Endodermal cell (in vitro differentiated cells): Measurements from ENCODE around the gene SNCAIP. TPM values are rescaled to one million over a fixed set of nuclear protein-coding genes. Genes with fewer than 3 reads are reported as not detected.
A peak's percentile ranks its signal among the peaks of the same experiment; 100 is the strongest.

Source experiments
- DNase-seq: peaks from one replicate; pipeline ENCODE4 v3.0.0-alpha.2; 2017
- H3K27ac ChIP-seq: 2 replicates; pipeline ENCODE4 v1.5.1; 2013; ENCODE audit warnings: mild to moderate bottlenecking, low read depth, low read length, moderate library complexity
- H3K27me3 ChIP-seq: 2 replicates; pipeline ENCODE4 v1.6.1; 2013; ENCODE audit warnings: mild to moderate bottlenecking, low read length, moderate library complexity; ENCODE audit not compliant: insufficient read depth, control insufficient read depth, poor library complexity, severe bottlenecking
- H3K36me3 ChIP-seq: 2 replicates; pipeline ENCODE4 v1.7.0; 2013; ENCODE audit warnings: mild to moderate bottlenecking, low read length, moderate library complexity; ENCODE audit not compliant: control insufficient read depth, insufficient read depth
- H3K4me1 ChIP-seq: one replicate; pipeline ENCODE4 v1.7.0; 2013; ENCODE audit warnings: low read length; ENCODE audit not compliant: control insufficient read depth, insufficient read depth
- H3K4me3 ChIP-seq: 2 replicates; pipeline ENCODE4 v1.5.1; 2013; ENCODE audit warnings: mild to moderate bottlenecking, low read length, moderate library complexity
- H3K9ac ChIP-seq: 2 replicates; pipeline ENCODE4 v1.6.1; 2013; ENCODE audit warnings: mild to moderate bottlenecking, low read length, moderate library complexity; ENCODE audit not compliant: poor library complexity, severe bottlenecking; ENCODE audit errors: extremely low read depth
- H3K9me3 ChIP-seq: 2 replicates; pipeline ENCODE4 v1.6.1; 2013; ENCODE audit warnings: mild to moderate bottlenecking, low read length, moderate library complexity; ENCODE audit not compliant: control insufficient read depth
- H3K27ac Mint-ChIP-seq: 2 replicates; pipeline ENCODE4 v1.8.0; 2020; ENCODE audit warnings: mixed read lengths
- H3K27me3 Mint-ChIP-seq: 2 replicates; pipeline ENCODE4 v1.8.0; 2021; ENCODE audit warnings: mild to moderate bottlenecking, mixed read lengths; ENCODE audit not compliant: insufficient read depth
- H3K36me3 Mint-ChIP-seq: 2 replicates; pipeline ENCODE4 v1.8.0; 2020; ENCODE audit warnings: low read depth, mixed read lengths
- H3K4me1 Mint-ChIP-seq: 2 replicates; pipeline ENCODE4 v1.8.0; 2020; ENCODE audit warnings: mixed read lengths
- H3K4me3 Mint-ChIP-seq: 2 replicates; pipeline ENCODE4 v1.8.0; 2020; ENCODE audit warnings: mild to moderate bottlenecking, moderate library complexity, mixed read lengths
- H3K9me3 Mint-ChIP-seq: 2 replicates; pipeline ENCODE4 v1.8.0; 2020; ENCODE audit warnings: mild to moderate bottlenecking, mixed read lengths
- WGBS, 2 experiments: methylation state at CpG; one replicate each; pipeline versions ENCODE4 v1.1.5 to v1.1.7; 2013; ENCODE audit warnings: missing lambda C conversion rate in 2 of 2, mixed read lengths in 1 of 2; ENCODE audit not compliant: insufficient coverage in 1 of 2, insufficient read length in 1 of 2; 5-methylcytosine and 5-hydroxymethylcytosine counted together
- total RNA-seq, 2 donors: library from RNA; stranded (reverse); fragmentation: NEBNext Ultra II Directional in 1 of 2; extraction: Animal tissue kit (Norgen Biotek cat#: 25700) in 1 of 2; gene quantifications; 2 replicates in 1 of 2; 3 replicates in 1 of 2; pipeline ENCODE4 v1.2.1, GENCODE V29; 2021
- TF ChIP-seq, protein P1 (sequence below): fragments of 200-600 bp; sonication (generic); conservative IDR thresholded peaks from 2 replicates; pipeline ENCODE4 v1.5.0; 2021; ENCODE audit warnings: antibody characterized with exemption, mild to moderate bottlenecking

SNCAIP gene
- total RNA-seq, 2 donors from 2014 or later, result 1.4 to 2.1 TPM

DNA sequence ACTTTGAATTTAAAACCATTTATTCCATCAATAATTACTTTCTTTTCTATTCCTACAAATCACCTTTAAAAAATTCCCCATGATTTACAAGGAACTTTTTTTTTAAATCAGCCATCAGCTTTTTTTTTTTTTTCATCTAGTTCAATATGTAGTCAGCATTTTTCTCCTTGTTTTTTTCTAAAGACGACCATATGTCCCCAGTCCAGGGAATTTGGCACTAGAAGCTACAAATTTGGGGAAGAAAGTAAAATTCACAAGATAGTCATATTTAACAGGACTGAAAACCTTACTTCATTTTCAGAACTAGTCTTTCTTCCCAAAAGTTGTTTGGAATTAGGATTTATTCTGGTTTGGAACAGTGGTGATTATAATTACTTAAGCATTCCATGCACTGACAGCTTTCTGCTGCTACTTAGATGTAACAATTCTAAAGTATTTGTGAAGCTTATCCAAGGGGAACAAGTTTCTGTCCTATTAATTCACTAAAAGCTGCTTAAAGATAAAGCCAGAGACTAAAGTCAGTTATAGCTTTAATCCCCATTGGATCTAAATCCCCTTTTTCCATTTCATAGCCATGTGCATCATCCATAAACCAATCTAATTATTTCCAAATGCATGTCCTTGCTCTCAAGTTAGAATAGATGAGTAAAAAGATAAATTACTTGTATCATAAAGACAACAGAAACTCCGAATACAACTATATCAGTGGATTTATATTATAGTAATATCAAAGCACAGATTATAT lies 7.4 kb upstream of the SNCAIP start:
- Histone ChIP-seq H3K9me3 (no peaks in the 10 kb centered on the region), H3K4me3 (no peak overlapping the region), H3K36me3 (no peaks in the 10 kb centered on the region), H3K9ac (no peak overlapping the region), H3K27ac (no peak overlapping the region), H3K27me3 (peaks cover 6% of the 10 kb centered on the region), H3K4me1 (no peaks in the 10 kb centered on the region)
- Mint-ChIP-seq H3K27ac (no peak overlapping the region), H3K4me3 (no peak overlapping the region), H3K27me3 (peaks cover 5% of the 10 kb centered on the region), H3K36me3 (no peaks in the 10 kb centered on the region), H3K9me3 (no peaks in the 10 kb centered on the region), H3K4me1 (peaks cover 7% of the 10 kb centered on the region)
- TF ChIP-seq, protein P1, sequence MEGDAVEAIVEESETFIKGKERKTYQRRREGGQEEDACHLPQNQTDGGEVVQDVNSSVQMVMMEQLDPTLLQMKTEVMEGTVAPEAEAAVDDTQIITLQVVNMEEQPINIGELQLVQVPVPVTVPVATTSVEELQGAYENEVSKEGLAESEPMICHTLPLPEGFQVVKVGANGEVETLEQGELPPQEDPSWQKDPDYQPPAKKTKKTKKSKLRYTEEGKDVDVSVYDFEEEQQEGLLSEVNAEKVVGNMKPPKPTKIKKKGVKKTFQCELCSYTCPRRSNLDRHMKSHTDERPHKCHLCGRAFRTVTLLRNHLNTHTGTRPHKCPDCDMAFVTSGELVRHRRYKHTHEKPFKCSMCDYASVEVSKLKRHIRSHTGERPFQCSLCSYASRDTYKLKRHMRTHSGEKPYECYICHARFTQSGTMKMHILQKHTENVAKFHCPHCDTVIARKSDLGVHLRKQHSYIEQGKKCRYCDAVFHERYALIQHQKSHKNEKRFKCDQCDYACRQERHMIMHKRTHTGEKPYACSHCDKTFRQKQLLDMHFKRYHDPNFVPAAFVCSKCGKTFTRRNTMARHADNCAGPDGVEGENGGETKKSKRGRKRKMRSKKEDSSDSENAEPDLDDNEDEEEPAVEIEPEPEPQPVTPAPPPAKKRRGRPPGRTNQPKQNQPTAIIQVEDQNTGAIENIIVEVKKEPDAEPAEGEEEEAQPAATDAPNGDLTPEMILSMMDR, result no peak
- WGBS, 2 experiments, result 92% methylated on average over 1 of the region's 2 CpGs; no CpG with 5 or more reads in 1 of the 2 experiments
- DNase-seq, result no peak

DNA sequence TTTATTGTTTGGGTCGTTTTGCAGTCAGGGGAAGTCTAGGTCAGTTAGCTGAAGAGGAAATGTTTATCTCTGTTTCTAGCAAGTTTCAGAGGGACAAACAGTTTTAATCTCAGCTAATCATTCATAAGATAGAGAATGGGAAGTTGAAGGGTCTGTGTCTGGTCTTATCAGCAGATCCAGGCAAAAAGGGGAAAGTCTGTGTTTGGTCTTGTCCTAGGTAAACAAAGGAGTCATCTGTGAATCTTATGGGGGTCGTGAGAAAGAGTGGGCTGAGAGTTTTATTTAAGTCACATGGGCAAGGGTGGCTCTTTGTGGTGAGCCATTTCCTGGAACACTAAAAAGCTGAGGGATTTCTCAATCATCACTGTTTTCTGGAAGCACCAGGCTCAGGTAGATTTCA lies 5.6 kb upstream of the SNCAIP start:
- Histone ChIP-seq H3K9ac (no peak overlapping the region), H3K9me3 (no peaks in the 10 kb centered on the region), H3K27me3 (peaks cover 24% of the 10 kb centered on the region), H3K4me3 (no peak overlapping the region), H3K4me1 (no peaks in the 10 kb centered on the region), H3K27ac (no peak overlapping the region), H3K36me3 (no peaks in the 10 kb centered on the region)
- H3K4me1 Mint-ChIP-seq, result peaks cover 13% of the 10 kb centered on the region
- no peaks in the 10 kb centered on the region for H3K36me3 Mint-ChIP-seq
- no peak overlapping the region for H3K27ac Mint-ChIP-seq
- WGBS, 2 experiments, result 59 to 88% methylated on average over 1 to 2 of the region's 2 CpGs
- TF ChIP-seq, protein P1, result no peak
- no peak for DNase-seq
- no peak overlapping the region for H3K4me3 Mint-ChIP-seq
- peaks cover 23% of the 10 kb centered on the region for H3K27me3 Mint-ChIP-seq
- no peaks in the 10 kb centered on the region for H3K9me3 Mint-ChIP-seq

DNA sequence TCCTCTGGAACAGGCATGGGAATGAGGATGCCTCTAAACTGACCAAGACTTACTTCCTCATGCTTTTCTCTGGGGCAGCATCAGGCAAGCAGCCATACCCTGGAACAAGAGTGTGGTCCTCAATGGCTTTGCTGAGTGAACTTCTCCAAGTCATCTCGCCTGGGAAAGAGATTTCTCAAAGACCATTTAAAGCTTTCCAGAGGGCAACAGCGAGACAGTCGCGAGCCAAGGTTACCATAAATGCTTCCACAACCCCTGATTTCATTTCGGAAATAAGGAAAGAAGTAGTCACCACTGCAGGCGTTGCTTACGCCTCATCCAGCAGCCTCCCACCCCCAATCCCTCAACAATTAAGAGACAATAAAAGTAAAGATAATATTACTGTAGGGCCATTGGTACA lies 1.1 kb upstream of the SNCAIP start:
- Histone ChIP-seq H3K4me1 (peaks cover 5% of the 10 kb centered on the region), H3K9ac (no peak overlapping the region), H3K27ac (no peak overlapping the region), H3K36me3 (no peaks in the 10 kb centered on the region), H3K4me3 (no peak overlapping the region), H3K27me3 (peaks cover 60% of the 10 kb centered on the region), H3K9me3 (no peaks in the 10 kb centered on the region)
- TF ChIP-seq, protein P1, result no peak
- peak; percentile 52 for DNase-seq
- Mint-ChIP-seq H3K36me3 (no peaks in the 10 kb centered on the region), H3K9me3 (no peaks in the 10 kb centered on the region), H3K27me3 (peaks cover 57% of the 10 kb centered on the region), H3K4me1 (peaks cover 21% of the 10 kb centered on the region), H3K4me3 (peak overlapping the region; percentile 66), H3K27ac (no peak overlapping the region)
- 63 to 83% methylated on average over 4 to 7 of the region's 7 CpGs for WGBS, 2 experiments
